BJ (cell line): Measurements from ENCODE around the gene MDGA2. TPM values are rescaled to one million over a fixed set of nuclear protein-coding genes. Genes with fewer than 3 reads are reported as not detected.

Experiments
- CTCF ChIA-PET: fragments of 350-600 bp; formaldehyde crosslinking; extraction: SDS; loops from one replicate; lab custom pipeline; 2021; ENCODE audit warnings: antibody characterized with exemption, inconsistent platforms; lab: Yijun Ruan, JAX
- POLR2A ChIA-PET: fragments of 300-600 bp; sonication (Branson Sonifier 250); formaldehyde crosslinking; extraction: SDS; loops from one replicate; lab custom pipeline; 2021; ENCODE audit warnings: antibody characterized with exemption; lab: Charles Lee
- DNase-seq: peaks from one replicate; pipeline ENCODE4 v3.0.0-alpha.2; 2011; ENCODE audit warnings: low read depth
- H3K27me3 ChIP-seq: 2 replicates; pipeline ENCODE4 v1.6.0; 2011; ENCODE audit warnings: low read length; ENCODE audit not compliant: control insufficient read depth, insufficient read depth
- H3K36me3 ChIP-seq: 2 replicates; pipeline ENCODE4 v1.5.1; 2011; ENCODE audit warnings: low read length; ENCODE audit not compliant: control insufficient read depth, insufficient read depth
- H3K4me3 ChIP-seq: 2 replicates; pipeline ENCODE4 v1.5.1; 2011; ENCODE audit warnings: low read depth, mild to moderate bottlenecking, control low read depth, low read length
- CTCF ChIP-seq: IDR thresholded peaks from 2 replicates; pipeline ENCODE4 v1.5.1; 2011; ENCODE audit warnings: low read depth, mild to moderate bottlenecking, control low read depth, inconsistent platforms, low read length, moderate library complexity; ENCODE audit not compliant: insufficient read depth
- polyA plus RNA-seq: library from polyadenylated mRNA; depleted of rRNA; stranded (reverse); fragments of >200 nt; gene quantifications from 2 replicates; pipeline ENCODE4 v1.2.3, GENCODE V29; 2011

The MDGA2 gene
- polyA plus RNA-seq, 1 experiment = not detected

- CTCF ChIA-PET = no interaction called here
- POLR2A ChIA-PET = no interaction called here
- no peaks in the 10 kb centered on the region for H3K36me3 ChIP-seq
Measured at GRCh38 chr14:47619392-47619791, 56.0 kb downstream of the MDGA2 start.

GRCh38 chr14:47606566-47606965, 68.8 kb downstream of the MDGA2 start:
- H3K36me3 ChIP-seq = no peaks in the 10 kb centered on the region
- ChIA-PET CTCF (no interaction called here), POLR2A (no interaction called here)
- no peak overlapping the region for H3K4me3 ChIP-seq
- no peaks in the 10 kb centered on the region for H3K27me3 ChIP-seq
- DNase-seq = no peak
- no peak for TF ChIP-seq CTCF

More at GRCh38 chr14:47619392-47619791, 56.0 kb downstream of the MDGA2 start:
- DNase-seq = no peak
- TF ChIP-seq CTCF = no peak
- Histone ChIP-seq H3K27me3 (no peaks in the 10 kb centered on the region), H3K4me3 (no peak overlapping the region)

GRCh38 chr14:47596860-47597259, 78.5 kb downstream of the MDGA2 start:
- no peak for TF ChIP-seq CTCF
- no peaks in the 10 kb centered on the region for H3K36me3 ChIP-seq
- CTCF ChIA-PET = no interaction called here
- no peak for DNase-seq
- H3K27me3 ChIP-seq = no peaks in the 10 kb centered on the region
- H3K4me3 ChIP-seq = no peak overlapping the region
- POLR2A ChIA-PET = no interaction called here

- ChIA-PET POLR2A (no interaction called here), CTCF (no interaction called here)
- Histone ChIP-seq H3K27me3 (no peaks in the 10 kb centered on the region), H3K36me3 (no peaks in the 10 kb centered on the region), H3K4me3 (no peak overlapping the region)
- no peak for DNase-seq
- no peak for TF ChIP-seq CTCF
Measured at GRCh38 chr14:47596232-47596631, 79.2 kb downstream of the MDGA2 start.

- no peaks in the 10 kb centered on the region for H3K27me3 ChIP-seq
- TF ChIP-seq CTCF = no peak
- H3K36me3 ChIP-seq = no peaks in the 10 kb centered on the region
- no peak for DNase-seq
- H3K4me3 ChIP-seq = no peak overlapping the region
- ChIA-PET POLR2A (no interaction called here), CTCF (no interaction called here)
Measured at GRCh38 chr14:47595552-47595951, 79.9 kb downstream of the MDGA2 start.
